ENCODE measurements around the gene PRTG. TPM values are rescaled to one million over a fixed set of nuclear protein-coding genes. Genes with fewer than 3 reads are reported as not detected.

The PRTG gene
- total and polyA plus RNA-seq, 7 experiments from 2014 or later, result not detected

DNA sequence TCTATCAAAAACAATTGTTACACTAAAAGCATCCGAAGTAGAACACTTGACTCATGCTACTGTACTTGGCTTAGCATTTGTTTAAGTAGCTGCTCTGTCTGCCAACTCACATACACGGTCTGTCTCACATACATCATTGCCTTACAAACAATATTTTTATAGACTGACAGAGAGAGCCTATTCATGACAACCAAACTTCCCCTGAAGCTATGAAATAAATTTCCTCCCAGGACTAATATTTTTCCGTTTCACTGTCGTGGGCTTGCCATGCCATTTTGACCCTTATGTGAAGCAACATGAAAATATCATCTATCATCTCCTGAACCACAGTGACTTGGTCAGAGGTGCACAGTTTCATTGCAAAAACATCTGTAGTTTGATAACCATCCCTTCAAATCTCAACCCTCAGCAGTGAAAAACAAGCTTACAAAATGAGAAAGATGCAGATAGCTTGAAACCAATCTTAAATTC, 88.4 kb downstream of the PRTG start:
- H3K9me3 ChIP-seq (ENCODE audit: control insufficient read depth in 2 of 3, low read length in 3 of 3), result no peaks in the 10 kb centered on the region
- Mint-ChIP-seq H3K4me3 (no peak overlapping the region), H3K27ac (no peak overlapping the region), H3K36me3 (no peaks in the 10 kb centered on the region), H3K27me3 (peaks cover 0 to 16% (median 0%) of the 10 kb centered on the region in 5 donors), H3K4me1 (no peaks in the 10 kb centered on the region), H3K9me3 (no peaks in the 10 kb centered on the region)
- intact Hi-C loops (cut with micrococcal nuclease), result loop anchor here in 1 of 2 donors (10.0 kb wide), 1 partner anchor 120 kb away; no protein-coding TSS in a partner anchor
- H3K4me1 ChIP-seq (ENCODE audit: control insufficient read depth in 2 of 2, insufficient read depth in 2 of 2, low read length in 2 of 2), result no peaks in the 10 kb centered on the region
- no peak overlapping the region for H3K4me3 ChIP-seq (ENCODE audit: low read length)
- no peaks in the 10 kb centered on the region for H3K27me3 ChIP-seq (ENCODE audit: control insufficient read depth in 2 of 2, insufficient read depth in 2 of 2, low read length in 2 of 2)
- DNase-seq (no peak), ATAC-seq (no peak)
- H3K36me3 ChIP-seq (ENCODE audit: control insufficient read depth in 2 of 3, insufficient read depth in 3 of 3, low read length in 3 of 3), result no peaks in the 10 kb centered on the region
- no peak overlapping the region for H3K27ac ChIP-seq (ENCODE audit: low read depth, low read length)
- POLR2A ChIA-PET, result no interaction called here
- CTCF ChIA-PET, result interaction anchor here (0.8 kb wide), 1 partner anchor 9 kb away, joined by 3 read pairs; no protein-coding TSS in a partner anchor

DNA sequence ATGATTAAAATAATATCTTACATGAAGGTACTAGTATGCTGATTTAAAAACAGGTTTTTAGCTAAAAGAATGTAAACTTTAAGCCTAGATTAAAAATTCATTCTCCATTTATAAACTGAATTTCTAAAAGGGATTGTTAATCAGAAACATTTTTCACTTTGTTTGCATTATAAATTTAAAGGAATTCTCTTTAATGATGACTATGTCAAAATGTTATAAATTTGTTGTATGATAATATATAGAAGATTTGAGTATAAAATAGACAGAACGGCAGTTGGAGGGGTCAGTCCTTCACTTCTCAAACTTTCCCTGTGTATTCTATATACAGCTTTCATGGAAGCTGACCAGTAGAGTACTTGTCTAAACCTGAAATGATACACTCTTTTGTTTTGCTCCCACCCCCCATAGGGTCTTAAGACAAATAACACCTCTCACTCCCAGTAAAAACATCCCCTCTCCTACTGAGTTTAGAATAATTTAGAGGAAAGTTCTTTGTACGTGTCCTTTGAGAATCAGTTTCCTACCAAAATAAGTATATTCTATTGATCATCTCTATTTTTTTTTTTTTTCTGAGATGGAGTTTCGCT, 90.0 kb downstream of the PRTG start:
- Mint-ChIP-seq H3K4me3 (no peak overlapping the region), H3K9me3 (no peaks in the 10 kb centered on the region), H3K27ac (no peak overlapping the region), H3K36me3 (no peaks in the 10 kb centered on the region), H3K27me3 (peaks cover 0 to 16% (median 0%) of the 10 kb centered on the region in 5 donors), H3K4me1 (no peaks in the 10 kb centered on the region)
- Histone ChIP-seq H3K27me3 (ENCODE audit: control insufficient read depth in 2 of 2, insufficient read depth in 2 of 2, low read length in 2 of 2) (no peaks in the 10 kb centered on the region), H3K4me1 (ENCODE audit: control insufficient read depth in 2 of 2, insufficient read depth in 2 of 2, low read length in 2 of 2) (no peaks in the 10 kb centered on the region), H3K9me3 (ENCODE audit: control insufficient read depth in 2 of 3, low read length in 3 of 3) (no peaks in the 10 kb centered on the region), H3K4me3 (ENCODE audit: low read length) (no peak overlapping the region), H3K27ac (ENCODE audit: low read depth, low read length) (no peak overlapping the region), H3K36me3 (ENCODE audit: control insufficient read depth in 2 of 3, insufficient read depth in 3 of 3, low read length in 3 of 3) (no peaks in the 10 kb centered on the region)
- ChIA-PET CTCF (no interaction called here), POLR2A (no interaction called here)
- no peak for ATAC-seq
- intact Hi-C loops (cut with micrococcal nuclease), result loop anchor here in 1 of 2 donors (10.0 kb wide), 1 partner anchor 122 kb away; no protein-coding TSS in a partner anchor
- no peak for DNase-seq

DNA sequence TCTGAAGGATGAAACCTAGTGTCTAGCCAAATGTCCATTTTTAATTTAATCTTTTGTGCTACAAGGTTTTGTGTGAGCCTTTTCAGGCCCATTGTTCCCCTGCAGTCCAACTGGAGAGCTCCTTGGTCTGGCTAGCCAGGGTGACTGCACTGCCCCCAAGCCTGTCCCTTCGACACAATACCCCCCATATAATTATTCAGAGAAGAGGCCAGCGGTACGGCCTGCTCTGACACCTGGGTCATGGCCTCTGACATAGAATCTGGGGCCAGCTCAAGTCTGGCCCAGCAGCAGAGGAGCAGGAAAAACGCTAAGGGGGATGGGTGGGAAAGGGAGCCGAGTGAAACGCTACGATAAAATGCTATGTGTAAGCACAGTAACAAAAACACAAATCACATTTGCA, 90.6 kb downstream of the PRTG start:
- no peaks in the 10 kb centered on the region for H3K36me3 Mint-ChIP-seq
- intact Hi-C loops (cut with micrococcal nuclease), result loop anchor here in 1 of 2 donors (10.0 kb wide), 1 partner anchor 122 kb away; no protein-coding TSS in a partner anchor
- H3K4me3 ChIP-seq (ENCODE audit: low read length), result no peak overlapping the region

DNA sequence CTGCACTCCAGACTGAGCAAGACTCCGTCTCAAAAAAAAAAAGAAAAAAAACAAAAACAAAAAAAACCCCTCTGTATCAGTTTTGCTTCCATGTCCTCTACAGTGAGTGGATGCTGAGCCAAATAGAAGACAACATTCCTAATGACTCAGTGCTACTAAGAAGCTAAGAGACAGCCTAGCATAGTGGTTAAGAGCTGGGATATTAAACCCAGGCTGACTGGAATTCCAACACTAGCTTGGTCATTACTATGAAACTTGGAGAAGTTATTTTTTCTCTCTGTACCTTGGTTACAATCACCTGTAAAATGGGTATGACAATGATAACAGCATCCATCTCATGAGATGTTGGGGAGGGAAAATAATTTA, 93.9 kb downstream of the PRTG start:
- H3K9me3 Mint-ChIP-seq, result no peaks in the 10 kb centered on the region
- no peaks in the 10 kb centered on the region for H3K4me1 ChIP-seq (ENCODE audit: control insufficient read depth in 2 of 2, insufficient read depth in 2 of 2, low read length in 2 of 2)
- H3K36me3 ChIP-seq (ENCODE audit: control insufficient read depth in 2 of 3, insufficient read depth in 3 of 3, low read length in 3 of 3), result no peaks in the 10 kb centered on the region
- no peak overlapping the region for H3K27ac Mint-ChIP-seq
- DNase-seq (no peak), ATAC-seq (no peak)
- no peaks in the 10 kb centered on the region for H3K9me3 ChIP-seq (ENCODE audit: control insufficient read depth in 2 of 3, low read length in 3 of 3)
- H3K4me3 Mint-ChIP-seq, result no peak overlapping the region
- H3K4me3 ChIP-seq (ENCODE audit: low read length), result no peak overlapping the region
- CTCF ChIA-PET, result interaction anchor here (0.7 to 2.1 kb wide), 6 partner anchors 197 to 780 kb away, joined by 4 to 7 read pairs (median 6); no protein-coding TSS in a partner anchor
- H3K27me3 ChIP-seq (ENCODE audit: control insufficient read depth in 2 of 2, insufficient read depth in 2 of 2, low read length in 2 of 2), result no peaks in the 10 kb centered on the region
- no peaks in the 10 kb centered on the region for H3K4me1 Mint-ChIP-seq
- H3K36me3 Mint-ChIP-seq, result no peaks in the 10 kb centered on the region
- H3K27ac ChIP-seq (ENCODE audit: low read depth, low read length), result no peak overlapping the region
- intact Hi-C loops (cut with micrococcal nuclease), result loop anchor here in 1 of 2 donors (2.0 to 5.0 kb wide), 3 partner anchors 248 to 778 kb away; no protein-coding TSS in a partner anchor
- peaks cover 0 to 6% (median 0%) of the 10 kb centered on the region in 5 donors for H3K27me3 Mint-ChIP-seq
- POLR2A ChIA-PET, result no interaction called here

More for the DNA sequence above, 90.6 kb downstream of the PRTG start:
- H3K9me3 Mint-ChIP-seq, result no peaks in the 10 kb centered on the region
- DNase-seq (no peak), ATAC-seq (no peak)
- Histone ChIP-seq H3K27ac (ENCODE audit: low read depth, low read length) (no peak overlapping the region), H3K9me3 (ENCODE audit: control insufficient read depth in 2 of 3, low read length in 3 of 3) (no peaks in the 10 kb centered on the region), H3K4me1 (ENCODE audit: control insufficient read depth in 2 of 2, insufficient read depth in 2 of 2, low read length in 2 of 2) (no peaks in the 10 kb centered on the region), H3K27me3 (ENCODE audit: control insufficient read depth in 2 of 2, insufficient read depth in 2 of 2, low read length in 2 of 2) (no peaks in the 10 kb centered on the region), H3K36me3 (ENCODE audit: control insufficient read depth in 2 of 3, insufficient read depth in 3 of 3, low read length in 3 of 3) (no peaks in the 10 kb centered on the region)
- ChIA-PET POLR2A (no interaction called here), CTCF (no interaction called here)
- H3K4me1 Mint-ChIP-seq, result no peaks in the 10 kb centered on the region
- H3K27me3 Mint-ChIP-seq, result peaks cover 0 to 16% (median 0%) of the 10 kb centered on the region in 5 donors
- no peak overlapping the region for H3K27ac Mint-ChIP-seq
- no peak overlapping the region for H3K4me3 Mint-ChIP-seq

DNA sequence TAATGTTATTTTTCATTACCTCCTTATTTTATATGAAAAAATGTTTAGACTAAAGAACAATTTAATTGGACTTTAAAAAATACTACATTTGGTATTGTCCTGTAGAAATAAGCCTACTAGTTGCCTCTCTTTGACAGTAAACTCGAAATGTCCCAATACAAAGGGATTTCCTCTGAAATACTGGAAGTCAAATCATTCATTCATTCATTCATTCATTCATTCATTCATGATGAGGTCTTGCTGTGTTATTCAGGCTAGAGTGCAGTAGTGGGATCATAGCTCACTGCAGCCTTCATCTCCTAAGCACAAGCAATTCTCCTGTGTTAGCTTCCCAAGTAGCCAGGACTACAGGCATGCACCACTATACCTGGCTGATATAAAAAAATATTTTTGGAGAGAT, 104.2 kb downstream of the PRTG start:
- intact Hi-C loops (cut with micrococcal nuclease), result no loop called here
- Histone ChIP-seq H3K4me3 (ENCODE audit: low read length) (no peak overlapping the region), H3K27ac (ENCODE audit: low read depth, low read length) (no peak overlapping the region), H3K27me3 (ENCODE audit: control insufficient read depth in 2 of 2, insufficient read depth in 2 of 2, low read length in 2 of 2) (no peaks in the 10 kb centered on the region), H3K4me1 (ENCODE audit: control insufficient read depth in 2 of 2, insufficient read depth in 2 of 2, low read length in 2 of 2) (no peaks in the 10 kb centered on the region), H3K9me3 (ENCODE audit: control insufficient read depth in 2 of 3, low read length in 3 of 3) (no peaks in the 10 kb centered on the region), H3K36me3 (ENCODE audit: control insufficient read depth in 2 of 3, insufficient read depth in 3 of 3, low read length in 3 of 3) (no peaks in the 10 kb centered on the region)
- no peak for ATAC-seq
- ChIA-PET POLR2A (no interaction called here), CTCF (interaction anchor here (0.5 kb wide), 1 partner anchor 14 kb away, joined by 3 read pairs; no protein-coding TSS in a partner anchor)
- Mint-ChIP-seq H3K36me3 (no peaks in the 10 kb centered on the region), H3K4me1 (no peaks in the 10 kb centered on the region), H3K27ac (no peak overlapping the region), H3K4me3 (no peak overlapping the region), H3K9me3 (peaks cover 0 to 2% (median 0%) of the 10 kb centered on the region in 11 donors), H3K27me3 (peaks cover 0 to 11% (median 6%) of the 10 kb centered on the region in 5 donors)
- DNase-seq, result no peak

DNA sequence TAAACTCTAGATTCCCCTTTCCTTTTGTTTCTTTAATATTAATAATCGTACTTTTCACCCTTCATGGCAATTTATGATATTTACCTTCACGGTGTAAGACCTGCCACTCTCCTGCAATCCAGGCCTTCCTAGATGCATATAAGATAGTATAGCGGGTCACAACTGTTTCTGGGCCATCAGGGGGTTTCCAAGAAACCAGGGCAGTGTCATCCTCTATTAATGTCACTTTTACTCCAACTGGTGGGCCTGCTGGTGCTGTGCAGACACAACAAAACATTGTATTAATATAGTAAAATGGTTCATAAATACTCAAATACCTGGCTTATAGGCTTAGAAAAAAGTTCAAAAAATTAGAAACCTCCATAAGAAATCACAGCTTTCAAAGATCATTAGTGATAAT, 105.9 kb downstream of the PRTG start:
- H3K4me1 Mint-ChIP-seq, result no peaks in the 10 kb centered on the region
- intact Hi-C loops (cut with micrococcal nuclease), result no loop called here
- H3K9me3 ChIP-seq (ENCODE audit: control insufficient read depth in 2 of 3, low read length in 3 of 3), result no peaks in the 10 kb centered on the region
- DNase-seq (no peak), ATAC-seq (no peak)
- H3K27me3 Mint-ChIP-seq, result peaks cover 0 to 16% (median 6%) of the 10 kb centered on the region in 5 donors
- no peak overlapping the region for H3K27ac Mint-ChIP-seq
- no peak overlapping the region for H3K27ac ChIP-seq (ENCODE audit: low read depth, low read length)
- H3K36me3 Mint-ChIP-seq, result no peaks in the 10 kb centered on the region
- peaks cover 0 to 2% (median 0%) of the 10 kb centered on the region in 11 donors for H3K9me3 Mint-ChIP-seq
- no peaks in the 10 kb centered on the region for H3K4me1 ChIP-seq (ENCODE audit: control insufficient read depth in 2 of 2, insufficient read depth in 2 of 2, low read length in 2 of 2)
- no peak overlapping the region for H3K4me3 Mint-ChIP-seq
- no peaks in the 10 kb centered on the region for H3K36me3 ChIP-seq (ENCODE audit: control insufficient read depth in 2 of 3, insufficient read depth in 3 of 3, low read length in 3 of 3)
- ChIA-PET POLR2A (no interaction called here), CTCF (no interaction called here)
- no peaks in the 10 kb centered on the region for H3K27me3 ChIP-seq (ENCODE audit: control insufficient read depth in 2 of 2, insufficient read depth in 2 of 2, low read length in 2 of 2)
- H3K4me3 ChIP-seq (ENCODE audit: low read length), result no peak overlapping the region

DNA sequence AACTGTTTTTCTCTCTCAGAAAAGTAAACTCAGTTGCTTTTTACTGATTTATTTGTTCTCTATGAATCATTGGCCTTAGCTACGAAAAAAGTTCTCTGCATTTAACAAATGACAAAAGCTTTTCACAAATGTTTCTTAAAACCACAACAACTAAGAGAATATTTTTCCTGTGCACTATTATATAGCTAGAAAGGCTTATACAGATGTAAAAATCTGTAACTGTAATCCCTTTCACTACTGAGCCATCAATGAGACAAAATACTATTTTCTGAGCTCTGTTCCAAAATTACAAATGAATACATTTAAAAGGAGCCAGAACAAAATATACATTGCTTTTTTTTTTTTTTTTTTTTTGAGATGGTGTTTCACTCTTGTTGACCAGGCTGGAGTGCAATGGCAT, 109.2 kb downstream of the PRTG start:
- peaks cover 0 to 2% (median 0%) of the 10 kb centered on the region in 11 donors for H3K9me3 Mint-ChIP-seq
- DNase-seq (no peak), ATAC-seq (no peak)
- POLR2A ChIA-PET, result no interaction called here
- peaks cover 0 to 15% (median 6%) of the 10 kb centered on the region in 5 donors for H3K27me3 Mint-ChIP-seq
- no peak overlapping the region for H3K27ac Mint-ChIP-seq
- H3K4me3 Mint-ChIP-seq, result no peak overlapping the region
- CTCF ChIA-PET, result interaction anchor here (0.6 kb wide), 2 partner anchors 515 to 806 kb away, joined by 3 read pairs; no protein-coding TSS in a partner anchor
- H3K4me1 Mint-ChIP-seq, result no peaks in the 10 kb centered on the region
- H3K9me3 ChIP-seq (ENCODE audit: control insufficient read depth in 2 of 3, low read length in 3 of 3), result no peaks in the 10 kb centered on the region
- intact Hi-C loops (cut with micrococcal nuclease), result no loop called here
- no peaks in the 10 kb centered on the region for H3K27me3 ChIP-seq (ENCODE audit: control insufficient read depth in 2 of 2, insufficient read depth in 2 of 2, low read length in 2 of 2)
- no peaks in the 10 kb centered on the region for H3K36me3 Mint-ChIP-seq
- no peaks in the 10 kb centered on the region for H3K36me3 ChIP-seq (ENCODE audit: control insufficient read depth in 2 of 3, insufficient read depth in 3 of 3, low read length in 3 of 3)
- no peaks in the 10 kb centered on the region for H3K4me1 ChIP-seq (ENCODE audit: control insufficient read depth in 2 of 2, insufficient read depth in 2 of 2, low read length in 2 of 2)
- H3K27ac ChIP-seq (ENCODE audit: low read depth, low read length), result no peak overlapping the region
- H3K4me3 ChIP-seq (ENCODE audit: low read length), result no peak overlapping the region
